Upper lobe of left lung (tissue), 4 donors: ENCODE results near the gene ZER1.

Experiments used
- EP300 ChIP-seq, 4 donors: sonication (generic); formaldehyde crosslinking; IDR thresholded peaks; one replicate each; pipeline ENCODE4 v1.5.1; 2017; ENCODE audit warnings: antibody characterized with exemption in 4 of 4, control low read depth in 2 of 4
- POLR2A ChIP-seq, 4 donors: fragments of 450-650 bp; IDR thresholded peaks; one replicate each; pipeline ENCODE4 v1.5.1; 2016 to 2017; ENCODE audit warnings: antibody characterized with exemption in 4 of 4, mild to moderate bottlenecking in 2 of 4
- POLR2AphosphoS5 ChIP-seq, 2 donors: sonication (generic); formaldehyde crosslinking; IDR thresholded peaks; one replicate each; pipeline ENCODE4 v1.5.1; 2017; ENCODE audit warnings: antibody characterized with exemption in 2 of 2
- TF ChIP-seq, protein P1 (sequence below), 6 experiments: fragments of 450-650 bp in 4 of 6; fragments of 200-600 bp in 2 of 6; sonication (generic) in 2 of 6; IDR thresholded peaks; one replicate each; pipeline ENCODE4 v1.5.1; 2016 to 2019; ENCODE audit warnings: antibody characterized with exemption in 6 of 6

DNA sequence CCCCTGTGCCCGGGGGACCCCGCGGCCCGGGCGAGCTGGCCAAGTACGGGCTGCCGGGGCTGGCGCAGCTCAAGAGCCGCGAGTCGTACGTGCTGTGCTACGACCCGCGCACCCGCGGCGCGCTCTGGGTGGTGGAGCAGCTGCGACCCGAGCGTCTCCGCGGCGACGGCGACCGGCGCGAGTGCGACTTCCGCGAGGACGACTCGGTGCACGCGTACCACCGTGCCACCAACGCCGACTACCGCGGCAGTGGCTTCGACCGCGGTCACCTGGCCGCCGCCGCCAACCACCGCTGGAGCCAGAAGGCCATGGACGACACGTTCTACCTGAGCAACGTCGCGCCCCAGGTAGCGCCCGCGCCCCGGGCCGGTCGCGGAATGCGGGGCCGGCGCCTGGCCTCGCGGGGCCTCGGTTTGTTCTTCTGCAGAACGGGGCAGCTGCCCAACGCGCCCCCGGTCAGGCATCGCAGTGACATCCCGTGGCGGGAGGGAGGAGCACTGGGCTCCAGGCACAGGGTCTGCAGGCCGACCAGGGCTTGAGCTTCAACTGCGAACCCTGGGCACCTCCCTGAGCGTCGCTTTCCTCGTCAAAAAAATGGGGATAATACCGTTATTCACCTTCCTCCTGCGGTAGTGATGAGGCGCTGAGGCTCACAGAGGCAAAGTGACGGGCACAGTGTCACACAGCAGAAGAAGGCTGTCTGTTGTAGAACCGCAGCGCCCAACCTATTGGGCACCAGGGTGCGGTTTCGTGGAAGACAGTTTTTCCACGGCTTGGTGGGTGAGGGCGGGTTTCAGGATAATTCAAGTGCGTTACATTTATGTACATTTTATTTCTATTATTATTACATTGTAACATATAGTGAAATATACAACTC is 47.4 kb upstream of the ZER1 start:
- TF ChIP-seq POLR2AphosphoS5 (IDR thresholded peaks at IDR 0.05) (no peak), EP300 (IDR thresholded peaks at IDR 0.05) (no peak), POLR2A (IDR thresholded peaks at IDR 0.05) (no peak)
- TF ChIP-seq, protein P1, sequence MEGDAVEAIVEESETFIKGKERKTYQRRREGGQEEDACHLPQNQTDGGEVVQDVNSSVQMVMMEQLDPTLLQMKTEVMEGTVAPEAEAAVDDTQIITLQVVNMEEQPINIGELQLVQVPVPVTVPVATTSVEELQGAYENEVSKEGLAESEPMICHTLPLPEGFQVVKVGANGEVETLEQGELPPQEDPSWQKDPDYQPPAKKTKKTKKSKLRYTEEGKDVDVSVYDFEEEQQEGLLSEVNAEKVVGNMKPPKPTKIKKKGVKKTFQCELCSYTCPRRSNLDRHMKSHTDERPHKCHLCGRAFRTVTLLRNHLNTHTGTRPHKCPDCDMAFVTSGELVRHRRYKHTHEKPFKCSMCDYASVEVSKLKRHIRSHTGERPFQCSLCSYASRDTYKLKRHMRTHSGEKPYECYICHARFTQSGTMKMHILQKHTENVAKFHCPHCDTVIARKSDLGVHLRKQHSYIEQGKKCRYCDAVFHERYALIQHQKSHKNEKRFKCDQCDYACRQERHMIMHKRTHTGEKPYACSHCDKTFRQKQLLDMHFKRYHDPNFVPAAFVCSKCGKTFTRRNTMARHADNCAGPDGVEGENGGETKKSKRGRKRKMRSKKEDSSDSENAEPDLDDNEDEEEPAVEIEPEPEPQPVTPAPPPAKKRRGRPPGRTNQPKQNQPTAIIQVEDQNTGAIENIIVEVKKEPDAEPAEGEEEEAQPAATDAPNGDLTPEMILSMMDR (IDR thresholded peaks at IDR 0.05): no peak
